K562 (cell line): ENCODE results near the gene STARD13. TPM values are rescaled to one million over a fixed set of nuclear protein-coding genes. Genes with fewer than 3 reads are reported as not detected.

ENCODE experiments used
- ATAC-seq: fragments of 200-7000 bp; cut with Tn5 transposase; 3 replicates; pipeline ENCODE4 v1.9.1; 2020; ENCODE audit warnings: moderate library complexity
- BruUV-seq: library from RNA; stranded (reverse); fragments of 400-500 nt; replicated peaks from 2 replicates; lab custom pipeline; 2021; lab: Mats Ljungman, UMichigan
- CTCF ChIA-PET: fragments of 300-600 bp; formaldehyde crosslinking; extraction: SDS; loops from one replicate; lab custom pipeline; 2021; ENCODE audit warnings: low intra/inter-chr PET ratio; lab: Yijun Ruan, JAX
- POLR2A ChIA-PET: fragments of 300-600, 350-650 bp; sonication (Branson Sonifier 250); formaldehyde crosslinking; extraction: SDS; loops from one replicate; lab custom pipeline; 2021; ENCODE audit warnings: antibody characterized with exemption, inconsistent platforms; lab: Yijun Ruan, JAX
- DNase-seq, 4 experiments: peaks; one replicate each; pipeline versions ENCODE4 v3.0.0 to v3.0.0-alpha.2; 2011 to 2018; ENCODE audit warnings: low spot score in 3 of 4, mixed read lengths in 3 of 4; ENCODE audit errors: extremely low read depth in 1 of 4
- FAIRE-seq: peaks from 2 replicates; lab custom pipeline; 2011; peaks lifted over from hg19 to GRCh38; lab: Jason Lieb, UNC
- H2AFZ ChIP-seq: 2 replicates; pipeline ENCODE4 v1.6.0; 2011; ENCODE audit warnings: low read depth, low read length, control low read depth, inconsistent platforms
- H3K27ac ChIP-seq: fragments of 200-600 bp; 3 replicates; pipeline ENCODE4 v1.8.0; 2011; ENCODE audit warnings: low read depth, mild to moderate bottlenecking, control low read depth, inconsistent platforms, low read length, moderate library complexity, mixed read lengths; ENCODE audit errors: extremely low read depth
- H3K27me3 ChIP-seq, 2 experiments: fragments of 300-600 bp in 1 of 2; 2 replicates in 1 of 2; 3 replicates in 1 of 2; pipeline versions ENCODE4 v1.6.0 to v1.8.0; 2011; ENCODE audit warnings: inconsistent platforms in 2 of 2, low read length in 2 of 2, mild to moderate bottlenecking in 1 of 2, mixed read lengths in 1 of 2, moderate library complexity in 1 of 2; ENCODE audit not compliant: control insufficient read depth in 2 of 2, insufficient read depth in 2 of 2
- H3K36me3 ChIP-seq: fragments of 300-600 bp; 3 replicates; pipeline ENCODE4 v1.8.0; 2011; ENCODE audit warnings: mild to moderate bottlenecking, low read length, inconsistent platforms; ENCODE audit not compliant: control insufficient read depth, insufficient read depth
- H3K4me1 ChIP-seq, 2 experiments: fragments of 200-600 bp in 1 of 2; replicated peaks in 1 of 2; 2 replicates in 1 of 2; 3 replicates in 1 of 2; pipeline versions ENCODE4 v1.5.1 to v1.8.0; 2011; ENCODE audit warnings: inconsistent platforms in 2 of 2, low read length in 2 of 2, mild to moderate bottlenecking in 1 of 2, mixed read lengths in 1 of 2, moderate library complexity in 1 of 2; ENCODE audit not compliant: control insufficient read depth in 2 of 2, insufficient read depth in 2 of 2
- H3K4me2 ChIP-seq: 2 replicates; pipeline ENCODE4 v1.6.1; 2011; ENCODE audit warnings: low read length, control low read depth, inconsistent platforms, mixed read lengths; ENCODE audit not compliant: insufficient read depth
- H3K4me3 ChIP-seq: fragments of 200-600 bp; sonication (generic), shearing (Covaris generic); 2 replicates; pipeline ENCODE4 v1.5.1; 2016; ENCODE audit warnings: control low read depth, inconsistent platforms
- H3K79me2 ChIP-seq: fragments of 200-600 bp; 3 replicates; pipeline ENCODE4 v1.8.0; 2011; ENCODE audit warnings: low read length, inconsistent platforms; ENCODE audit not compliant: control insufficient read depth, insufficient read depth
- H3K9ac ChIP-seq, 2 experiments: 2 replicates each; pipeline versions ENCODE4 v1.6.0 to v1.6.1; 2011; ENCODE audit warnings: low read depth in 2 of 2, low read length in 2 of 2, control low read depth in 1 of 2, inconsistent platforms in 1 of 2, mild to moderate bottlenecking in 1 of 2, mixed read lengths in 1 of 2; ENCODE audit not compliant: insufficient read depth in 1 of 2
- H3K9me1 ChIP-seq: one replicate; pipeline ENCODE4 v1.6.0; 2011; ENCODE audit warnings: inconsistent platforms, mild to moderate bottlenecking, low read length, moderate library complexity; ENCODE audit not compliant: control insufficient read depth, insufficient read depth
- H3K9me3 ChIP-seq: replicated peaks from 2 replicates; pipeline ENCODE4 v1.5.1; 2011; ENCODE audit warnings: low read depth, low read length, inconsistent platforms; ENCODE audit not compliant: control insufficient read depth, insufficient read depth
- H4K20me1 ChIP-seq: replicated peaks from 2 replicates; pipeline ENCODE4 v1.6.1; 2011; ENCODE audit warnings: low read length, inconsistent platforms, mixed read lengths; ENCODE audit not compliant: control insufficient read depth, insufficient read depth
- CCNT2 ChIP-seq: IDR thresholded peaks from 2 replicates; pipeline ENCODE4 v1.6.1; 2011; ENCODE audit warnings: borderline replicate concordance, low read depth, mild to moderate bottlenecking, moderate library complexity, mixed read lengths, low read length; ENCODE audit not compliant: insufficient read length; ENCODE audit errors: extremely low read depth
- CHD1 ChIP-seq: fragments of 200-600 bp; sonication (generic); IDR thresholded peaks from one replicate; pipeline ENCODE4 v1.6.1; 2012; ENCODE audit warnings: mild to moderate bottlenecking, moderate library complexity, low read length, inconsistent platforms
- HOMEZ ChIP-seq: fragments of 250-450 bp; sonication (Bioruptor Pico); IDR thresholded peaks from 2 replicates; pipeline ENCODE4 v1.4.0; 2020; ENCODE audit warnings: mild to moderate bottlenecking, moderate library complexity
- KAT2B ChIP-seq: IDR thresholded peaks from one replicate; pipeline ENCODE4 v1.6.1; 2012; ENCODE audit warnings: low read depth, mild to moderate bottlenecking, control low read depth, inconsistent platforms, low read length, moderate library complexity
- KDM4B ChIP-seq, 2 experiments: fragments of 450-650 bp in 1 of 2; sonication (generic) in 1 of 2; IDR thresholded peaks; 2 replicates each; pipeline ENCODE4 v1.6.1; 2016 to 2017; ENCODE audit warnings: borderline replicate concordance in 2 of 2, antibody characterized with exemption in 1 of 2, low read depth in 1 of 2, mild to moderate bottlenecking in 1 of 2
- MAZ ChIP-seq, 2 experiments: fragments of 450-650 bp in 1 of 2; sonication (generic) in 1 of 2; formaldehyde crosslinking; IDR thresholded peaks in 1 of 2; conservative IDR thresholded peaks in 1 of 2; 2 replicates each; pipeline versions ENCODE4 v1.4.0 to v1.5.0; 2020; ENCODE audit warnings: mild to moderate bottlenecking in 1 of 2, missing genetic modification reagents in 1 of 2
- SRSF1 ChIP-seq: fragments of 200-400 bp; formaldehyde crosslinking; IDR thresholded peaks from 2 replicates; pipeline ENCODE4 v1.6.1; 2017; ENCODE audit warnings: mild to moderate bottlenecking, low read depth, low read length, moderate library complexity
- TCF7 ChIP-seq: sonication (generic); IDR thresholded peaks from 2 replicates; pipeline ENCODE4 v1.6.1; 2016; ENCODE audit warnings: antibody characterized with exemption, borderline replicate concordance
- TEAD4 ChIP-seq, 2 experiments: sonication (generic) in 1 of 2; formaldehyde crosslinking in 1 of 2; IDR thresholded peaks; 2 replicates each; pipeline versions ENCODE4 v1.6.1 to v1.8.0; 2012 to 2022; ENCODE audit warnings: borderline replicate concordance in 1 of 2, inconsistent platforms in 1 of 2, low read length in 1 of 2, mild to moderate bottlenecking in 1 of 2, missing genetic modification reagents in 1 of 2
- TRIM28 ChIP-seq: fragments of 450-650 bp; IDR thresholded peaks from 2 replicates; pipeline ENCODE4 v1.6.1; 2017
- ZKSCAN1 ChIP-seq: fragments of 150-350 bp; IDR thresholded peaks from 2 replicates; pipeline ENCODE4 v1.6.1; 2016; ENCODE audit warnings: low read depth, low read length
- ZNF436 ChIP-seq: fragments of 250-450, 450-650 bp; sonication (Bioruptor Pico); formaldehyde crosslinking; IDR thresholded peaks from 2 replicates; pipeline ENCODE4 v1.7.0; 2020; ENCODE audit warnings: mild to moderate bottlenecking
- ZNF592 ChIP-seq: fragments of 450-650 bp; IDR thresholded peaks from 2 replicates; pipeline ENCODE4 v1.6.1; 2017; ENCODE audit warnings: antibody characterized with exemption, mild to moderate bottlenecking
- ZNF77 ChIP-seq: fragments of 250-450 bp; sonication (Bioruptor Pico); IDR thresholded peaks from 2 replicates; pipeline ENCODE4 v1.5.0; 2020
- ZNF830 ChIP-seq: fragments of 250-450 bp; sonication (Bioruptor Pico); IDR thresholded peaks from 2 replicates; pipeline ENCODE4 v1.5.0; 2021; ENCODE audit warnings: mild to moderate bottlenecking
- WGBS: fragments of 100-300 bp; shearing (Covaris generic); methylation state at CpG from one replicate; pipeline ENCODE4 v1.1.6; 2016; ENCODE audit warnings: low coverage, mixed read lengths; ENCODE audit not compliant: insufficient coverage; ENCODE audit errors: missing lambda C conversion rate; 5-methylcytosine and 5-hydroxymethylcytosine counted together
- in situ Hi-C: fragments of 300-500 bp; cut with MboI; formaldehyde crosslinking; loops from 4 replicates; pipeline ENCODE4 v1.15.0; 2018; ENCODE audit warnings: inconsistent platforms, mixed read lengths
- intact Hi-C: fragments of 100-400 bp; cut with micrococcal nuclease; formaldehyde crosslinking; loops from 2 replicates; pipeline ENCODE4 v1.14.2; 2022
- polyA plus RNA-seq, 8 experiments: library from polyadenylated mRNA; depleted of rRNA in 4 of 8; stranded (reverse) in 5 of 8; unstranded in 3 of 8; fragments of >200 nt; fragmentation: Nextera tagmentation in 2 of 8; fragmentation: Illumina TruSeq in 1 of 8; extraction: Ambion mirVana in 2 of 8; extraction: Trizol in 1 of 8; gene quantifications; 2 replicates each; pipeline versions ENCODE4 v1.2.1 to v1.2.3, GENCODE V29; 2011 to 2014; ENCODE audit warnings: inconsistent platforms in 1 of 8, missing spikeins in 1 of 8
- total RNA-seq, 7 experiments: library from RNA; depleted of rRNA in 6 of 7; stranded (reverse); fragments of >200 nt in 6 of 7; fragmentation: Illumina TruSeq in 2 of 7; extraction: Trizol in 2 of 7; gene quantifications; 2 replicates each; pipeline versions ENCODE4 v1.2.1 to v1.2.3, GENCODE V29; 2011 to 2021; ENCODE audit warnings: low replicate concordance in 1 of 7

Gene STARD13
- total and polyA plus RNA-seq, 9 of the 15 experiments (the other 6 are each of a cell fraction or from before 2014, with no cell fraction given), result 0.11 TPM; not detected in 8

GRCh38 chr13:33174931-33175330, 110.6 kb downstream of the STARD13 start (continued):
- no peak for TF ChIP-seq ZNF592

- no peak for FAIRE-seq
- Histone ChIP-seq H3K36me3 (no peaks in the 10 kb centered on the region), H3K9me1 (no peaks in the 10 kb centered on the region), H2AFZ (no peak overlapping the region), H3K4me2 (no peak overlapping the region), H3K4me3 (no peak overlapping the region), H3K9ac (no peak overlapping the region), H3K79me2 (no peaks in the 10 kb centered on the region), H3K4me1 (no peaks in the 10 kb centered on the region), H3K9me3 (no peaks in the 10 kb centered on the region), H4K20me1 (no peaks in the 10 kb centered on the region), H3K27ac (no peak overlapping the region), H3K27me3 (no peaks in the 10 kb centered on the region)
- no TSS peak for BruUV-seq
- ATAC-seq, result no peak
- in situ Hi-C loops, result no loop called here
- ChIA-PET CTCF (no interaction called here), POLR2A (no interaction called here)
- DNase-seq, result no peak
- 0% methylated on average over 3 of the region's 3 CpGs for WGBS
- intact Hi-C loops, result no loop called here
- no peak for TF ChIP-seq SRSF1
- no peak for TF ChIP-seq KAT2B
- TF ChIP-seq CHD1, result no peak
- no peak for TF ChIP-seq CCNT2
- TF ChIP-seq KDM4B (IDR thresholded peaks at IDR 0.05; ENCODE audit: borderline replicate concordance in 2 of 2, low read depth in 1 of 2), result no peak
- TF ChIP-seq ZNF77, result no peak
- no peak for TF ChIP-seq MAZ (CRISPR knock-in tag; conservative IDR thresholded peaks at IDR 0.05 in 1 of 2, IDR thresholded peaks at IDR 0.05 in 1 of 2)
- TF ChIP-seq TRIM28, result no peak
- no peak for TF ChIP-seq ZNF436 (CRISPR knock-in tag)
- TF ChIP-seq TEAD4 (IDR thresholded peaks at IDR 0.05; ENCODE audit: low read length), result no peak
- TF ChIP-seq TEAD4 (CRISPR knock-in tag; IDR thresholded peaks at IDR 0.05; ENCODE audit: borderline replicate concordance), result no peak
- no peak for TF ChIP-seq HOMEZ
- TF ChIP-seq TCF7, result no peak
- no peak for TF ChIP-seq ZKSCAN1
- TF ChIP-seq ZNF830, result no peak
Measured at GRCh38 chr13:33174491-33174890, 111.1 kb downstream of the STARD13 start.
